Prostate gland (tissue), 2 donors: ENCODE measurements around the gene XKR3. TPM values are rescaled to one million over a fixed set of nuclear protein-coding genes. Genes with fewer than 3 reads are reported as not detected.

Source experiments
- small RNA-seq, 2 donors: library from RNA; depleted of rRNA; stranded (forward); fragments of <200 nt; gene quantifications; one replicate each; pipeline ENCODE3, GENCODE V24; 2016
- total RNA-seq, 2 donors: library from RNA; depleted of rRNA; stranded (reverse); fragments of >200 nt; gene quantifications; one replicate each; pipeline ENCODE4 v1.1.0, GENCODE V29; 2016

XKR3 gene
- total RNA-seq, 2 donors from 2014 or later: 0.74 TPM; not detected in 1

Small RNAs within 50 kb of the gene (small RNA-seq; reads per million reads assigned to genes)
- 0 reads per million in 2 donors for gene GPM6BP3

Other genes with a start within 250 kb of the XKR3 start
- gene CCT8L2, start 232.6 kb downstream of the XKR3 start, total RNA-seq: 1 to 10 TPM in 1 of 2 donors, not detected in 1; 2.8 TPM
- 1 to 10 TPM in 1 of 2 donors, not detected in 1; 3.4 TPM for gene GAB4, start 182.8 kb upstream of the XKR3 start, total RNA-seq